Ovary (tissue), 9 donors: ENCODE results near the gene CYP46A1. TPM values are rescaled to one million over a fixed set of nuclear protein-coding genes. Genes with fewer than 3 reads are reported as not detected.

Source experiments
- DNase-seq, 5 donors: peaks; one replicate each; pipeline ENCODE4 v3.0.0-alpha.2; 2019 to 2020
- H3K27ac ChIP-seq, 2 donors: fragments of 200-600 bp; one replicate each; pipeline versions ENCODE4 v1.5.1 to v1.8.0; 2019 to 2022
- H3K27me3 ChIP-seq: fragments of 200-600 bp; one replicate; pipeline ENCODE4 v1.8.0; 2022
- H3K36me3 ChIP-seq: fragments of 200-600 bp; sonication (generic); one replicate; pipeline ENCODE4 v1.5.1; 2019
- H3K4me1 ChIP-seq: one replicate; pipeline ENCODE4 v1.8.1; 2013; ENCODE audit warnings: mild to moderate bottlenecking, moderate library complexity; ENCODE audit not compliant: insufficient read depth
- H3K4me3 ChIP-seq: fragments of 200-600 bp; sonication (generic); one replicate; pipeline ENCODE4 v1.5.1; 2017
- H3K9me3 ChIP-seq, 2 donors: fragments of 200-600 bp in 1 of 2; sonication (generic) in 1 of 2; one replicate each; pipeline versions ENCODE4 v1.5.1 to v1.8.1; 2013 to 2019; ENCODE audit warnings: mild to moderate bottlenecking in 1 of 2, moderate library complexity in 1 of 2
- CTCF ChIP-seq, 3 donors: fragments of 450-650 bp in 2 of 3; fragments of 200-600 bp in 1 of 3; IDR thresholded peaks; one replicate each; pipeline versions ENCODE4 v1.5.1 to v1.8.0; 2016 to 2022; ENCODE audit warnings: antibody characterized with exemption in 3 of 3, mild to moderate bottlenecking in 1 of 3
- EP300 ChIP-seq: sonication (generic); formaldehyde crosslinking; IDR thresholded peaks from one replicate; pipeline ENCODE4 v1.6.1; 2017; ENCODE audit warnings: antibody characterized with exemption
- POLR2A ChIP-seq: fragments of 450-650 bp; IDR thresholded peaks from one replicate; pipeline ENCODE4 v1.6.1; 2017; ENCODE audit warnings: antibody characterized with exemption, mild to moderate bottlenecking, moderate library complexity
- WGBS, 3 donors: extraction: QIAGEN DNeasy Blood & Tissue Kit in 1 of 3; methylation state at CpG; one replicate each; pipeline versions ENCODE4 v1.1.5 to v1.1.7; 2013 to 2017; 5-methylcytosine and 5-hydroxymethylcytosine counted together
- intact Hi-C, 4 donors: fragments of 100-400 bp; cut with DNase I; formaldehyde crosslinking; loops; one replicate each; pipeline versions ENCODE4 v1.11.0 to v1.15.1; 2022 to 2023
- polyA plus RNA-seq, 2 donors: library from polyadenylated mRNA; stranded (reverse); fragments of 200-250 nt in 1 of 2; fragments of 350-450 nt in 1 of 2; fragmentation: Illumina TruSeq in 1 of 2; extraction: RNeasy Lipid Tissue Mini Kit (QIAGEN cat#74804) in 1 of 2; gene quantifications; one replicate each; pipeline ENCODE4 v1.2.3, GENCODE V29; 2013 to 2014
- total RNA-seq, 7 donors: library from RNA; depleted of rRNA in 2 of 7; stranded (reverse); fragments of >200 nt in 2 of 7; fragmentation: NEBNext Ultra II Directional in 3 of 7; extraction: Animal tissue kit (Norgen Biotek cat#: 25700) in 3 of 7; gene quantifications; one replicate each; pipeline versions ENCODE4 v1.1.0 to v1.2.4, GENCODE V29; 2016 to 2023
- donor health status: DM: no; HTN: no; CAD: no; lungs with moderate emphysema.
- donor health status: DM: no; HTN: no; CAD: no.
- donor health status: Bipolar disorder and iron deficiency.
- donor health status: DM: yes; HTN: yes; CAD: no.
- donor health status: DM: no; HTN: no; CAD: no.
- donor health status: DM: yes; HTN: yes; CAD: no.

Gene CYP46A1
- total and polyA plus RNA-seq, 9 donors: 0.48 to 4.9 (median 1.7) TPM

- Histone ChIP-seq H3K27ac (no peak overlapping the region), H3K9me3 (no peaks in the 10 kb centered on the region), H3K4me3 (no peak overlapping the region), H3K36me3 (no peaks in the 10 kb centered on the region), H3K4me1 (peaks cover 4% of the 10 kb centered on the region), H3K27me3 (no peaks in the 10 kb centered on the region)
- no peak for TF ChIP-seq EP300
- TF ChIP-seq CTCF (IDR thresholded peaks at IDR 0.05): peak in 1 of 3 donors; percentile 7
- 20 to 31% (median 29%) methylated on average over 7 of the region's 7 CpGs for WGBS, 3 donors
- peak; percentile 49 to 67 (median 53) for DNase-seq
- intact Hi-C loops: no loop called here
Observed at GRCh38 chr14:99654235-99654985, 29.7 kb upstream of the CYP46A1 start.

DNA sequence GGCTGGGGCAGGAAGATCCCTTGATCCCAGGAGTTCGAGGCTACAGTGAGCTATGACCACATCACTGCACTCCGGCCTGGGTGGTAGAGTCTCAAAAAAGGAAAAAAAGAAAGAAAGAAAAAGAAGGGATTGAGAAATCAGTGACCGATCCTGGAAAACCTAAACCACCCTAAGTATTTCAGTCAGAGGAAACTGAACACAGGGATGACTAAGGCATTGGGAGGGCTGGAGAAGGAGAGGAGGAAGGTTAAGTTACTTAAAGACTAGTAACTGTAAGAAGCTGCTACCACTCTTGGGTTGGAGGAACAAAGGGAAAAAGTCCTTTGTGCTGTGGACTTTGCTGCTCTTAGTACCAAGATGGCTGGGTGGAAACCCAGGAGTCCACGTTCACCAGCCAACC lies 28.6 kb upstream of the CYP46A1 start:
- intact Hi-C loops: no loop called here
- Histone ChIP-seq H3K4me3 (no peak overlapping the region), H3K36me3 (no peaks in the 10 kb centered on the region), H3K4me1 (peaks cover 4% of the 10 kb centered on the region), H3K9me3 (no peaks in the 10 kb centered on the region), H3K27ac (no peak overlapping the region), H3K27me3 (no peaks in the 10 kb centered on the region)
- WGBS, 3 donors: 92 to 96% (median 95%) methylated on average over 4 of the region's 4 CpGs
- TF ChIP-seq EP300 (no peak), POLR2A (no peak), CTCF (IDR thresholded peaks at IDR 0.05) (no peak)
- DNase-seq: no peak

- Histone ChIP-seq H3K27me3 (no peaks in the 10 kb centered on the region), H3K27ac (no peak overlapping the region), H3K36me3 (no peaks in the 10 kb centered on the region), H3K9me3 (no peaks in the 10 kb centered on the region), H3K4me1 (peaks cover 4% of the 10 kb centered on the region), H3K4me3 (no peak overlapping the region)
- intact Hi-C loops: no loop called here
- WGBS, 3 donors: 81 to 92% (median 85%) methylated on average over 5 of the region's 5 CpGs
- TF ChIP-seq POLR2A: no peak
- DNase-seq: no peak
Observed at GRCh38 chr14:99656171-99656570, 27.9 kb upstream of the CYP46A1 start.

- Histone ChIP-seq H3K36me3 (no peaks in the 10 kb centered on the region), H3K4me1 (peaks cover 4% of the 10 kb centered on the region), H3K27ac (no peak overlapping the region), H3K4me3 (no peak overlapping the region), H3K27me3 (no peaks in the 10 kb centered on the region), H3K9me3 (no peaks in the 10 kb centered on the region)
- no peak for DNase-seq
- WGBS, 3 donors: 27 to 36% (median 28%) methylated on average over 1 of the region's 1 CpG
- TF ChIP-seq POLR2A (no peak), EP300 (no peak), CTCF (IDR thresholded peaks at IDR 0.05) (no peak)
- intact Hi-C loops: no loop called here
Observed at GRCh38 chr14:99657645-99658155, 26.4 kb upstream of the CYP46A1 start.

GRCh38 chr14:99658218-99658845 lies 25.8 kb upstream of the CYP46A1 start:
- Histone ChIP-seq H3K4me3 (no peak overlapping the region), H3K4me1 (peaks cover 4% of the 10 kb centered on the region), H3K9me3 (no peaks in the 10 kb centered on the region), H3K27ac (no peak overlapping the region), H3K27me3 (no peaks in the 10 kb centered on the region), H3K36me3 (no peaks in the 10 kb centered on the region)
- intact Hi-C loops: no loop called here
- no peak for TF ChIP-seq CTCF (IDR thresholded peaks at IDR 0.05)
- no peak for TF ChIP-seq EP300
- TF ChIP-seq POLR2A: no peak
- no peak for DNase-seq
- 42 to 50% (median 46%) methylated on average over 15 of the region's 15 CpGs for WGBS, 3 donors
